ENCODE measurements around the gene CRELD1.

Gene CRELD1

GRCh38 chr3:9965200-9965875 is 31.7 kb downstream of the CRELD1 start:
- no peak for DNase-seq

DNA sequence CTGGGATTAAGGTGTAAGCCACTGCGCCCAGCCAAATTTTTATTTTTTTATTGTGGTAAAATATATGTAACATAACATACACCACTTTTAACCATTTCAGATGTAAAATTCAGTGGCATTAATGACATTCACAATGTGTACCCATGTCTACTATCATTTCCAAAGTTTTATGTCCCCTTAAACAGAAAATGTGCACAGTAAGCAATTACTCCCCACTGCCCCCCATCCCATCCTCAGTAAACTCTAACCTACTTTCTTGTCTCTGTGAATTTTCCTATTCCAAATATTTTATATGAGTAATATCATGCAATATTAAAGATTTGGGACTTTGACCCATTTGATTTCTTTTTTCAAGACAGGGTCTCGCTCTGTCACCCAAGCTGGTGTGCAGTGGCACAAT is 33.2 kb downstream of the CRELD1 start:
- DNase-seq: no peak

DNA sequence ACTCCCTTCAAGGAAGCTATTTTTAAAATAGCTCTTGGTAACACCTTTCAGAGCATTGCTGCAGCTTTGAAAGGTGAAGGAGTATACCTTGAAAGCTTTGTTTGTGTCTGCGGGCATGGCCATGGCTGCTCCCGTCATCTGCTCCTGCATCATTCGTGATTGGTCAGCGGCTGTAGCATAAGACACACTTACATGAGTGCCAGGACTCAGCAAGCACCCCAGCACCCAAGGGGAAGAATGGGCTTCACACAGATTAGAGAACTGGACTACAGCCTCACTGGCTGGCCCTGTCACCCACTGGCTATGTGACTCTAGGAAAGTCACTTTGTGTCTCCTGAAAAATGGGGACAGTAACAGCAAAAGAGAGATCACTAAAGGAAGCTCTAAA is 36.0 kb downstream of the CRELD1 start:
- DNase-seq: no peak

GRCh38 chr3:9970020-9970652 is 36.5 kb downstream of the CRELD1 start:
- no peak for DNase-seq

GRCh38 chr3:9976721-9977709 is 43.4 kb downstream of the CRELD1 start:
- DNase-seq: peak; percentile 49

- no peak for DNase-seq
These were observed 45.2 kb downstream of the CRELD1 start for GRCh38 chr3:9978710-9979305.

GRCh38 chr3:9980251-9980650 is 46.6 kb downstream of the CRELD1 start:
- no peak for DNase-seq

- no peak for DNase-seq
These were observed 52.6 kb downstream of the CRELD1 start for GRCh38 chr3:9986230-9986725.

DNA sequence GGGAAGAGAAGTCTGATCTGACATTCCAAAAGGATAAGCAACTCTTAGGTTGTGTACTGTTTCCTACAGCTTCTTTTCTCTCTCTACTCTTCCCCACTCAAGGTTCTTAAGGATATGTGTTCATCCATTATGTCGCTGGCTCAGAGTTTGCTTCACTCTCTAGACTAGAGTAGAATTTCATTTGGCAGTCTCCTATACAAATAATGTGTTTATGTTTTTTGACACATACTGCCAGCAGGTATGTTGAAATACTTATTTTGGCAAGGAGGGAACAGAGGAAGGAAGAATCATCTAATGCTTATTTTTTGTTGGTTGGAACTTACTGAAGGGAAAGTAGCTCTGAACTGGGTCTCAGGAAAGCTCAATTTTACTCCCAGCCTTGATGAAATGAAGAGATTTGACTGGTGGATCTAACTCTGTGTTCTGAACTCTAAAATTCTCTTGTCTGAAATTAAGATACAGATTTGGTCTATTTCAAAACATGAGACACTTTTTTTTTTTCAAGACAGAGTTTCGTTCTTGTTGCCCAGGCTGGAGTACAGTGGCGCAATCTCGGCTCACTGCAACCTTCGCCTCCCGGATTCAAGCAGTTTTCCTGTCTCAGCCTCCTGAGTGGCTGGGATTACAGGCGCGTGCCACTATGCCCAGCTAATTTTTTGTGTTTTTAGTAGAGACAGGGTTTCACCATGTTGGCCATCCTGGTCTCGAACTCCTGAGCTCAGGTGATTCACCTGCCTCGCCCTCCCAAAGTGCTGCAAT is 60.6 kb downstream of the CRELD1 start:
- no peak for DNase-seq
